B cell (primary cell): Measurements from ENCODE around the gene PLA2G2F. TPM values are rescaled to one million over a fixed set of nuclear protein-coding genes. Genes with fewer than 3 reads are reported as not detected.

Experiments used
- ATAC-seq: fragments of 200-7000 bp; cut with Tn5 transposase; one replicate; pipeline ENCODE4 v1.10.0; 2021; ENCODE audit warnings: low read depth, mild to moderate bottlenecking, moderate number of reproducible peaks, moderate library complexity
- CTCF ChIA-PET: fragments of 350-600 bp; sonication (Branson Sonifier 250); formaldehyde crosslinking; loops from one replicate; lab custom pipeline; 2021; ENCODE audit warnings: antibody characterized with exemption, inconsistent platforms; lab: Charles Lee
- POLR2A ChIA-PET: fragments of 350-600 bp; sonication (Branson Sonifier 250); formaldehyde crosslinking; loops from one replicate; lab custom pipeline; 2021; ENCODE audit warnings: antibody characterized with exemption; lab: Charles Lee
- DNase-seq: peaks from one replicate; pipeline ENCODE4 v3.0.0; 2013
- H2AFZ ChIP-seq: 2 replicates; pipeline ENCODE4 v1.6.1; 2012; ENCODE audit warnings: mild to moderate bottlenecking, low read depth, low read length; ENCODE audit not compliant: insufficient read depth, poor library complexity, severe bottlenecking
- H3K27ac ChIP-seq, 2 donors: 1 replicate in 1 of 2; 2 replicates in 1 of 2; pipeline ENCODE4 v1.5.1; 2012 to 2013; ENCODE audit warnings: low read length in 2 of 2, mild to moderate bottlenecking in 2 of 2, moderate library complexity in 1 of 2
- H3K27me3 ChIP-seq, 4 experiments: fragments of 200-600 bp in 1 of 4; sonication (generic) in 1 of 4; replicated peaks in 1 of 4; 1 replicate in 2 of 4; 2 replicates in 2 of 4; pipeline versions ENCODE4 v1.6.1 to v1.7.0; 2013 to 2016; ENCODE audit warnings: low read length in 3 of 4, mild to moderate bottlenecking in 2 of 4, mixed read lengths in 1 of 4, moderate library complexity in 1 of 4; ENCODE audit not compliant: insufficient read depth in 4 of 4, control insufficient read depth in 3 of 4; ENCODE audit errors: control extremely low read depth in 1 of 4
- H3K36me3 ChIP-seq, 2 experiments: replicated peaks in 1 of 2; 1 replicate in 1 of 2; 2 replicates in 1 of 2; pipeline versions ENCODE4 v1.6.1 to v1.7.1; 2013; ENCODE audit warnings: low read length in 1 of 2; ENCODE audit not compliant: insufficient read depth in 2 of 2, control insufficient read depth in 1 of 2; ENCODE audit errors: control extremely low read depth in 1 of 2, extremely low read depth in 1 of 2
- H3K4me1 ChIP-seq, 2 donors: fragments of 200-600 bp in 1 of 2; sonication (generic) in 1 of 2; 1 replicate in 1 of 2; 2 replicates in 1 of 2; pipeline versions ENCODE4 v1.5.1 to v1.6.1; 2013 to 2017; ENCODE audit warnings: low read length in 2 of 2; ENCODE audit not compliant: control insufficient read depth in 2 of 2, insufficient read depth in 2 of 2
- H3K4me2 ChIP-seq: replicated peaks from 2 replicates; pipeline ENCODE3; 2012; ENCODE audit warnings: mild to moderate bottlenecking, low read depth, low read length; ENCODE audit not compliant: poor library complexity, severe bottlenecking
- H3K4me3 ChIP-seq, 5 experiments: fragments of 200-600 bp in 1 of 5; sonication (generic) in 1 of 5; 1 replicate in 3 of 5; 2 replicates in 2 of 5; pipeline versions ENCODE4 v1.5.1 to v1.7.0; 2011 to 2016; ENCODE audit warnings: low read length in 4 of 5, mild to moderate bottlenecking in 4 of 5, low read depth in 2 of 5, control low read depth in 1 of 5, moderate library complexity in 1 of 5; ENCODE audit not compliant: insufficient read depth in 1 of 5; ENCODE audit errors: control extremely low read depth in 1 of 5, extremely low read depth in 1 of 5
- H3K79me2 ChIP-seq: fragments of 200-600 bp; sonication (generic); one replicate; pipeline ENCODE4 v1.6.0; 2016; ENCODE audit warnings: low read length; ENCODE audit not compliant: control insufficient read depth, insufficient read depth
- H3K9ac ChIP-seq: fragments of 200-600 bp; sonication (generic); 2 replicates; pipeline ENCODE4 v1.6.1; 2017; ENCODE audit warnings: mild to moderate bottlenecking, low read length, moderate library complexity
- H3K9me3 ChIP-seq, 3 donors: one replicate each; pipeline versions ENCODE4 v1.6.1 to v1.7.1; 2013; ENCODE audit warnings: low read length in 2 of 3; ENCODE audit not compliant: control insufficient read depth in 2 of 3, insufficient read depth in 1 of 3; ENCODE audit errors: control extremely low read depth in 1 of 3
- H4K20me1 ChIP-seq: 2 replicates; pipeline ENCODE4 v1.6.0; 2012; ENCODE audit warnings: mild to moderate bottlenecking, low read length; ENCODE audit not compliant: insufficient read depth, control insufficient read depth, poor library complexity, severe bottlenecking
- H3K27ac Mint-ChIP-seq: one replicate; pipeline ENCODE4 v1.8.0; 2021; ENCODE audit warnings: mixed read lengths
- H3K27me3 Mint-ChIP-seq: one replicate; pipeline ENCODE4 v1.8.0; 2021; ENCODE audit warnings: mixed read lengths
- H3K4me1 Mint-ChIP-seq: one replicate; pipeline ENCODE4 v1.8.0; 2021; ENCODE audit warnings: mixed read lengths
- H3K4me3 Mint-ChIP-seq: one replicate; pipeline ENCODE4 v1.8.0; 2021; ENCODE audit warnings: mixed read lengths
- H3K9me3 Mint-ChIP-seq: one replicate; pipeline ENCODE4 v1.8.0; 2022; ENCODE audit warnings: mixed read lengths; ENCODE audit not compliant: insufficient read depth
- CTCF ChIP-seq: fragments of 200-600 bp; IDR thresholded peaks from one replicate; pipeline ENCODE4 v1.8.0; 2022; ENCODE audit warnings: antibody characterized with exemption, mild to moderate bottlenecking
- EZH2 ChIP-seq: IDR thresholded peaks from 2 replicates; pipeline ENCODE4 v1.6.1; 2012; ENCODE audit warnings: borderline replicate concordance, low read depth, mild to moderate bottlenecking, moderate library complexity, low read length; ENCODE audit not compliant: insufficient read depth, poor library complexity, severe bottlenecking
- WGBS: methylation state at CpG from one replicate; pipeline ENCODE4 v1.1.5; 2013; ENCODE audit warnings: missing lambda C conversion rate; ENCODE audit not compliant: insufficient coverage; 5-methylcytosine and 5-hydroxymethylcytosine counted together
- intact Hi-C: fragments of 100-400 bp; cut with micrococcal nuclease; formaldehyde crosslinking; loops from one replicate; pipeline ENCODE4 v1.10.0; 2022
- polyA plus RNA-seq: library from polyadenylated mRNA; depleted of rRNA; stranded (reverse); fragments of >200 nt; gene quantifications from 2 replicates; pipeline ENCODE4 v1.2.3, GENCODE V29; 2012
- total RNA-seq, 2 donors: library from RNA; stranded (reverse); fragments of 120-200 nt in 1 of 2; gene quantifications; 1 replicate in 1 of 2; 2 replicates in 1 of 2; pipeline versions ENCODE4 v1.2.3 to v1.2.4, GENCODE V29; 2013 to 2022

PLA2G2F gene
- total and polyA plus RNA-seq, 2 donors (not counting 1 experiment from before 2014, with no cell fraction given): not detected

- Histone ChIP-seq H3K9me3 (no peaks in the 10 kb centered on the region), H3K4me2 (no peak overlapping the region), H2AFZ (no peak overlapping the region), H3K4me3 (no peak overlapping the region), H3K27me3 (peaks cover 0 to 8% (median 0%) of the 10 kb centered on the region in 4 experiments), H3K27ac (no peak overlapping the region), H3K4me1 (no peaks in the 10 kb centered on the region), H3K9ac (no peak overlapping the region), H3K79me2 (no peaks in the 10 kb centered on the region), H4K20me1 (no peaks in the 10 kb centered on the region), H3K36me3 (no peaks in the 10 kb centered on the region)
- ChIA-PET POLR2A (no interaction called here), CTCF (interaction anchor here (1.3 to 1.5 kb wide), 2 partner anchors 9 to 10 kb away, joined by 3 read pairs; no protein-coding TSS in a partner anchor)
- no peak for ATAC-seq
- Mint-ChIP-seq H3K27ac (no peak overlapping the region), H3K4me3 (no peak overlapping the region), H3K27me3 (peaks cover 5% of the 10 kb centered on the region), H3K9me3 (no peaks in the 10 kb centered on the region), H3K4me1 (peaks cover 5% of the 10 kb centered on the region)
- DNase-seq: no peak
- intact Hi-C loops: no loop called here
- WGBS: 93% methylated on average over 5 of the region's 5 CpGs
- TF ChIP-seq CTCF (no peak), EZH2 (no peak)
Observed at GRCh38 chr1:20111452-20111851, 27.7 kb upstream of the PLA2G2F start.

GRCh38 chr1:20112279-20113000 lies 26.7 kb upstream of the PLA2G2F start:
- Mint-ChIP-seq H3K27ac (no peak overlapping the region), H3K9me3 (no peaks in the 10 kb centered on the region), H3K27me3 (peaks cover 5% of the 10 kb centered on the region), H3K4me3 (no peak overlapping the region), H3K4me1 (peaks cover 14% of the 10 kb centered on the region)
- Histone ChIP-seq H2AFZ (no peak overlapping the region), H3K9me3 (no peaks in the 10 kb centered on the region), H3K9ac (no peak overlapping the region), H4K20me1 (no peaks in the 10 kb centered on the region), H3K79me2 (no peaks in the 10 kb centered on the region), H3K36me3 (no peaks in the 10 kb centered on the region), H3K4me1 (peaks cover 0 to 5% of the 10 kb centered on the region in 2 donors), H3K4me3 (no peak overlapping the region), H3K4me2 (no peak overlapping the region), H3K27ac (no peak overlapping the region), H3K27me3 (peaks cover 0 to 8% (median 0%) of the 10 kb centered on the region in 4 experiments)
- WGBS: 100% methylated on average over 3 of the region's 3 CpGs
- intact Hi-C loops: no loop called here
- TF ChIP-seq CTCF (no peak), EZH2 (no peak)
- ATAC-seq: no peak
- ChIA-PET CTCF (interaction anchor here (1.5 kb wide), 1 partner anchor 9 kb away, joined by 3 read pairs; no protein-coding TSS in a partner anchor), POLR2A (no interaction called here)
- DNase-seq: no peak
